ENCODE measurements around the gene MCOLN3.
"Not testable (repeated sequence)": the region's sequence is repeated elsewhere in the genome, so short reads cannot be mapped to it uniquely, and the experiment has no call there.

DNA sequence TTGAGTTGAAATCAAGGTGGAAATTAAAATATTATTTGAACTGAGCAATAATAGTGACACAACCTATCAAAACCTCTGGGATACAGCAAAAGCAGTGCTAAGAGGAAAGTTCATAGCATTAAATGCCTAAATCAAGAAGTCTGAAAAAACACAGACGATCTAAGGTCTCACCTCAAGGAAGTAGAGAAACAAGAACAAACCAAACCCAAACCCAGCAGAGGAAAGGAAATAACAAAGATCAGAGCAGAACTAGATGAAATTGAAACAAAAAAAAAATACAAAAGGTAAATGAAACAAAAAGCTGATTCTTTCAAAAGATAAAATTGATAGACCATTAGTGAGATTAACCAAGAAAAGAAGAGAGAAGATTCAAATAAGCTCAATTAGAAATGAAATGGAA, 42.7 kb downstream of the MCOLN3 start:
- TF ChIP-seq, protein P1, sequence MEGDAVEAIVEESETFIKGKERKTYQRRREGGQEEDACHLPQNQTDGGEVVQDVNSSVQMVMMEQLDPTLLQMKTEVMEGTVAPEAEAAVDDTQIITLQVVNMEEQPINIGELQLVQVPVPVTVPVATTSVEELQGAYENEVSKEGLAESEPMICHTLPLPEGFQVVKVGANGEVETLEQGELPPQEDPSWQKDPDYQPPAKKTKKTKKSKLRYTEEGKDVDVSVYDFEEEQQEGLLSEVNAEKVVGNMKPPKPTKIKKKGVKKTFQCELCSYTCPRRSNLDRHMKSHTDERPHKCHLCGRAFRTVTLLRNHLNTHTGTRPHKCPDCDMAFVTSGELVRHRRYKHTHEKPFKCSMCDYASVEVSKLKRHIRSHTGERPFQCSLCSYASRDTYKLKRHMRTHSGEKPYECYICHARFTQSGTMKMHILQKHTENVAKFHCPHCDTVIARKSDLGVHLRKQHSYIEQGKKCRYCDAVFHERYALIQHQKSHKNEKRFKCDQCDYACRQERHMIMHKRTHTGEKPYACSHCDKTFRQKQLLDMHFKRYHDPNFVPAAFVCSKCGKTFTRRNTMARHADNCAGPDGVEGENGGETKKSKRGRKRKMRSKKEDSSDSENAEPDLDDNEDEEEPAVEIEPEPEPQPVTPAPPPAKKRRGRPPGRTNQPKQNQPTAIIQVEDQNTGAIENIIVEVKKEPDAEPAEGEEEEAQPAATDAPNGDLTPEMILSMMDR (IDR thresholded peaks at IDR 0.05), result not testable (repeated sequence)
- not testable (repeated sequence) for TF ChIP-seq POLR2A (IDR thresholded peaks at IDR 0.05)
